ENCODE results near the gene TXLNG.
"Not testable (repeated sequence)": the region's sequence is repeated elsewhere in the genome, so short reads cannot be mapped to it uniquely, and the experiment has no call there.

The TXLNG gene

DNA sequence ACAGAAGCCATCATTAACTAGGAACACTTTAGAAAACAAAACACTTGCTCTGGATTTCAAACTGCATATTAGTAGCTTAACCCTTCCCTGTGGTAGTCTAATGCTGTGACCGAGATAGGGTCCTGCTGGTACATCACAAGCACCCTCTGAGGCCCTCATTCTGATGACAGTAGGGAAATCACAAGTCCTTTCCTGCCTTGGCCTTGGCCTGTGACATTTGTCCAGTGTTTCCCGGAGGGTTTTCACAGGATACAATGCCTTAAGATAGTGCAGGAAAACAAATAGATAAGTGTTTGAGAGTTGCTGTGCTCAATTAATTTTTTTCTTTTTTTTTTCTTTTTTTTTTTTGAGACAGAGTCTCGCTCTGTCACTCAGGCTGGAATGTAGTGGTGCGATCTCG lies 37.8 kb upstream of the TXLNG start:
- no peak for DNase-seq (ENCODE audit: low read depth)
- TF ChIP-seq, protein P1, sequence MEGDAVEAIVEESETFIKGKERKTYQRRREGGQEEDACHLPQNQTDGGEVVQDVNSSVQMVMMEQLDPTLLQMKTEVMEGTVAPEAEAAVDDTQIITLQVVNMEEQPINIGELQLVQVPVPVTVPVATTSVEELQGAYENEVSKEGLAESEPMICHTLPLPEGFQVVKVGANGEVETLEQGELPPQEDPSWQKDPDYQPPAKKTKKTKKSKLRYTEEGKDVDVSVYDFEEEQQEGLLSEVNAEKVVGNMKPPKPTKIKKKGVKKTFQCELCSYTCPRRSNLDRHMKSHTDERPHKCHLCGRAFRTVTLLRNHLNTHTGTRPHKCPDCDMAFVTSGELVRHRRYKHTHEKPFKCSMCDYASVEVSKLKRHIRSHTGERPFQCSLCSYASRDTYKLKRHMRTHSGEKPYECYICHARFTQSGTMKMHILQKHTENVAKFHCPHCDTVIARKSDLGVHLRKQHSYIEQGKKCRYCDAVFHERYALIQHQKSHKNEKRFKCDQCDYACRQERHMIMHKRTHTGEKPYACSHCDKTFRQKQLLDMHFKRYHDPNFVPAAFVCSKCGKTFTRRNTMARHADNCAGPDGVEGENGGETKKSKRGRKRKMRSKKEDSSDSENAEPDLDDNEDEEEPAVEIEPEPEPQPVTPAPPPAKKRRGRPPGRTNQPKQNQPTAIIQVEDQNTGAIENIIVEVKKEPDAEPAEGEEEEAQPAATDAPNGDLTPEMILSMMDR (conservative IDR thresholded peaks at IDR 0.05; ENCODE audit: control insufficient read depth, insufficient read depth, low read depth, low read length): no peak
- H3K4me3 ChIP-seq (ENCODE audit: control insufficient read depth, low read depth, low read length): no peak overlapping the region

DNA sequence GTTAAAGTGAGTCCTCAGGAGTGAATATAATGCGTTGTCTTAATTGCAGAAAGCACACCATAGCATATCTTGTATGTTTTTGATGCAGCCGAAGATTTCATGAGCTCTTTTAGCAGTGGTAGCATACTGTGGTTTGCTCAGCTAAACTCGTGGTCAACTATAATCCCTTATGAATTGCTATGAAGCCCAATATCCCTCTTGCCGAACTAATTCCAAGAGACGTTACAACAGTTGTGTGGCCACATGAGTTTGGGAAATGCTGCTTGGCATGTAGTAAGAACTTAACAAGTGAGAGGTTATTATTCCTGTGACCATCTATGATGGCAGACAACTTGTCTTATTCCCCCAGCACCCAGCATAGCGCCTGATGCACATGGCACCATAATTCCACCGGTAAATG lies 36.1 kb upstream of the TXLNG start:
- no peak overlapping the region for H3K4me3 ChIP-seq (ENCODE audit: control insufficient read depth, low read depth, low read length)
- TF ChIP-seq, protein P1 (conservative IDR thresholded peaks at IDR 0.05; ENCODE audit: control insufficient read depth, insufficient read depth, low read depth, low read length): no peak
- DNase-seq (ENCODE audit: low read depth): no peak

DNA sequence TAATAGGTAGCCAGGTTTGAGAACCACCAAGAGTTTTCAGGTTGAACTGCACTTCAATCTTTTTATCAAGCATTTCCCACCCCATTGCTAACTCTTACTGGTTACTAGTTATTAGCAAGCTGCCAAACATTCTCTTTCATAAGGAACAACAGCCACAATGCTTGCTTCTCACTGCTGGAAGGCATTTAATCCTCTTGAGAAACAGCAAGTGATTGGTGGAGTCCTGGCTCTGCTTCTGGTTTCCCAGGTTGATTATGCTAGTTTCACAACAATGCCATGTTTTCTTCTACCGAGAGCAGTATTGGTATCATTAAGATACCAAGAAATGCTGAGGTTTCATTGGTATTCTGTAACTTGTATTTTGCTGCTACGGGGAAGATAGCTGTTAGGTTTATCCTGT lies 32.2 kb upstream of the TXLNG start:
- no peak overlapping the region for H3K4me3 ChIP-seq (ENCODE audit: control insufficient read depth, low read depth, low read length)
- DNase-seq (ENCODE audit: low read depth): no peak
- TF ChIP-seq, protein P1 (conservative IDR thresholded peaks at IDR 0.05; ENCODE audit: control insufficient read depth, insufficient read depth, low read depth, low read length): no peak

DNA sequence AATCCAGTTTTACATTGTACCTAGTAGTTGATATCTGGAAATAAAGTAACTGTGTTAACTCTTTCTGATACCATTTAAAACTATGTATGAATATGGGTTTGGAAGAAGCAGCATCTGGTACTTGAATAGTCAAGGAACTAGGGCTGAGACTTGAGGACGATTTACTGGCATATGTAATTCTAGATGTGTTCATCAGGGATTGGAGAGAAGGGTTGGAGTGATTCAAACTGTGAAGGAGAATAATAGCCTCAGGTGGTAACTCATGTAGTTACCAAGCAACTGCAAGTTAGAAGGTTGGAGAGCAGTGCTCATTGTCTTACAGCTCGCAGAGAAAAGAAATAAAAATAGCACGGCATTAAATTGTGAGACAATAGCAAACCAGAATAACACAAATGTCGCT lies 29.5 kb upstream of the TXLNG start:
- TF ChIP-seq, protein P1 (conservative IDR thresholded peaks at IDR 0.05; ENCODE audit: control insufficient read depth, insufficient read depth, low read depth, low read length): no peak
- no peak overlapping the region for H3K4me3 ChIP-seq (ENCODE audit: control insufficient read depth, low read depth, low read length)
- DNase-seq (ENCODE audit: low read depth): no peak

DNA sequence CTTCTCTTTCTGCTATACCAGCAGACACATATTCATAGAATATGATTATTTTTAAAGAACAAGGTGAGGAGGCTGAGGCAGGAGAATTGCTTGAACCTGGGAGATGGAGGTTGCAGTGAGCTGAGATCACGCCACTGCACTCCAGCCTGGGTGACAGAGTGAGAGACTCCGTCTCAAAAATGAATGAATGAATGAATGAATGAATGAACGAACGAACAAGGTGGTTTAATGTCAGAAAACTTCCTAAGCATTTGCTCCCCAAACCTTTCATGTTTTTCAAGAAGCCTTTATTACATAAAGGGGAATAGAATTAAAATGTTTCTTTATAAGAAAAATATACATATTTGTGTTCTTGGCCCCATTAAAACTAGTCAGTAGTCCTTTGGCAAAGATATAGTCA lies 24.8 kb upstream of the TXLNG start:
- not testable (repeated sequence) for DNase-seq (ENCODE audit: low read depth); H3K4me3 ChIP-seq (ENCODE audit: control insufficient read depth, low read depth, low read length)

DNA sequence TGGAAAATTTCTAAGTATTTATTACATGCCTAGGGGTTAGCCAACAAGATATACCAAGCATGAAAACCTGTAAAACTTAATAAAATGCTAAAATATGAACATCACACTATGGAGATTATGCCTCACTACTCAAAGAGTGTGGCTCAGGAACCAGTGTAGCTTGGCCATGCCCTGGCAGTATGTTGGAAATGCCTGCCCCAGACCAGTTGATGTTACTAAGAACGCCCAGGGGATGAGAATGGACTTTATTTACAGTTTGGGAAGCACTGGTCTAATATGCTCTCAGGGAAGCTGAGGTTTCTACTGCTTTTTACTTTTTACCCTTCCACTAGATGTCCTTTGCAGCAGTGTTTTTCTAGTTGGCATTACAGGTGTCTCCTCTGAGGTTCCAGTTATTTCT lies 23.7 kb upstream of the TXLNG start:
- no peak overlapping the region for H3K4me3 ChIP-seq (ENCODE audit: control insufficient read depth, low read depth, low read length)
- DNase-seq (ENCODE audit: low read depth): no peak
- TF ChIP-seq, protein P1 (conservative IDR thresholded peaks at IDR 0.05; ENCODE audit: control insufficient read depth, insufficient read depth, low read depth, low read length): no peak

DNA sequence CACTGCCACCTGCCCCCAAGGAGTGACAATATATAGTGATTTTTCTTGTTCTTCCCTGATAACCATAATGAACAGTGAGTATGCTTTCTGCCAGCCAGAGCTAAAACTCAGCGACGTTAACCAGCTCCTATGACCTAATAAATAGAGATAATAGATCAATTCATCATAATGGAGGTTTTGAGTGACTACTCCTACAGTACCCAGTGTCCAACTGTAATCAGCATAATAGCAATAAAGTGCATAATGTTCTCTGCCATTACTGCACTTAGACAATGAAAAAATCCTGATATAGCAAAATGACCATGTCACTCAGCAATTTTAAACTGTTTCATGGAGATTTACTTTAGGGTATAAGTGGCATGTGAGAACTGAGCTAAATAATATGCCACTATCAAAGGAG lies 20.7 kb upstream of the TXLNG start:
- H3K4me3 ChIP-seq (ENCODE audit: control insufficient read depth, low read depth, low read length): no peak overlapping the region
- TF ChIP-seq, protein P1 (conservative IDR thresholded peaks at IDR 0.05; ENCODE audit: control insufficient read depth, insufficient read depth, low read depth, low read length): no peak
- no peak for DNase-seq (ENCODE audit: low read depth)

All from fibroblast of mammary gland (primary cell).